H9 (cell line): ENCODE data around the gene BICD1. TPM values are rescaled to one million over a fixed set of nuclear protein-coding genes. Genes with fewer than 3 reads are reported as not detected.
A peak's percentile ranks its signal among the peaks of the same experiment; 100 is the strongest.

Source experiments
- DNase-seq: peaks from one replicate; pipeline ENCODE4 v3.0.0-alpha.2; 2017
- H2AFZ ChIP-seq: one replicate; pipeline ENCODE4 v1.6.1; 2013; ENCODE audit warnings: mild to moderate bottlenecking, low read length, control low read depth, moderate library complexity
- H2AK5ac ChIP-seq: 2 replicates; pipeline ENCODE4 v1.6.1; 2013; ENCODE audit warnings: low read length, control low read depth, mixed read lengths; ENCODE audit not compliant: insufficient read length
- H2BK120ac ChIP-seq: one replicate; pipeline ENCODE4 v1.6.1; 2013; ENCODE audit warnings: low read depth, mild to moderate bottlenecking, low read length, control low read depth, inconsistent platforms; ENCODE audit not compliant: poor library complexity, severe bottlenecking
- H2BK12ac ChIP-seq: 2 replicates; pipeline ENCODE4 v1.6.1; 2013; ENCODE audit warnings: low read length, control low read depth, mixed read lengths, low read depth; ENCODE audit not compliant: insufficient read length
- H2BK15ac ChIP-seq: 2 replicates; pipeline ENCODE4 v1.6.1; 2013; ENCODE audit warnings: low read depth, low read length, control low read depth
- H2BK20ac ChIP-seq: one replicate; pipeline ENCODE4 v1.6.1; 2013; ENCODE audit warnings: low read depth, mild to moderate bottlenecking, low read length, control low read depth, inconsistent platforms; ENCODE audit not compliant: poor library complexity, severe bottlenecking
- H2BK5ac ChIP-seq: 2 replicates; pipeline ENCODE4 v1.6.1; 2013; ENCODE audit warnings: low read length, control low read depth, mixed read lengths; ENCODE audit not compliant: insufficient read length
- H3K14ac ChIP-seq: 2 replicates; pipeline ENCODE4 v1.6.1; 2013; ENCODE audit warnings: low read length, control low read depth; ENCODE audit not compliant: insufficient read depth
- H3K18ac ChIP-seq: 2 replicates; pipeline ENCODE4 v1.6.1; 2013; ENCODE audit warnings: low read depth, mild to moderate bottlenecking, mixed read lengths, low read length, control low read depth; ENCODE audit not compliant: insufficient read length
- H3K23ac ChIP-seq: 2 replicates; pipeline ENCODE4 v1.6.1; 2013; ENCODE audit warnings: low read length, control low read depth, mixed read lengths, low read depth; ENCODE audit not compliant: insufficient read length
- H3K23me2 ChIP-seq: 2 replicates; pipeline ENCODE4 v1.6.1; 2013; ENCODE audit warnings: low read depth, mild to moderate bottlenecking, mixed read lengths, low read length, control low read depth; ENCODE audit not compliant: insufficient read length, poor library complexity, severe bottlenecking
- H3K27ac ChIP-seq: 2 replicates; pipeline ENCODE4 v1.5.1; 2013; ENCODE audit warnings: low read length, control low read depth, mixed read lengths, low read depth; ENCODE audit not compliant: insufficient read length
- H3K27me3 ChIP-seq: 2 replicates; pipeline ENCODE4 v1.6.1; 2013; ENCODE audit warnings: low read length, control low read depth, inconsistent platforms; ENCODE audit not compliant: insufficient read depth
- H3K4ac ChIP-seq: 2 replicates; pipeline ENCODE4 v1.6.1; 2013; ENCODE audit warnings: low read depth, mild to moderate bottlenecking, control low read depth, inconsistent platforms, low read length, moderate library complexity
- H3K4me1 ChIP-seq: 2 replicates; pipeline ENCODE4 v1.6.1; 2013; ENCODE audit warnings: low read length, control low read depth, inconsistent platforms; ENCODE audit not compliant: insufficient read depth
- H3K4me2 ChIP-seq: 2 replicates; pipeline ENCODE4 v1.6.1; 2013; ENCODE audit warnings: low read length, control low read depth, mixed read lengths; ENCODE audit not compliant: insufficient read length, insufficient read depth
- H3K56ac ChIP-seq: 2 replicates; pipeline ENCODE4 v1.6.1; 2013; ENCODE audit warnings: low read depth, mild to moderate bottlenecking, mixed read lengths, low read length, control low read depth; ENCODE audit not compliant: insufficient read length
- H3K79me1 ChIP-seq: 2 replicates; pipeline ENCODE4 v1.6.1; 2013; ENCODE audit warnings: low read depth, mild to moderate bottlenecking, moderate library complexity, low read length, control low read depth, inconsistent platforms; ENCODE audit not compliant: insufficient read depth, poor library complexity, severe bottlenecking
- H3K79me2 ChIP-seq: 2 replicates; pipeline ENCODE4 v1.6.1; 2013; ENCODE audit warnings: low read length, control low read depth, inconsistent platforms; ENCODE audit not compliant: insufficient read depth
- H3K9ac ChIP-seq: 2 replicates; pipeline ENCODE4 v1.6.1; 2013; ENCODE audit warnings: low read length, control low read depth, mixed read lengths; ENCODE audit not compliant: insufficient read length; ENCODE audit errors: extremely low read depth
- H3K9me3 ChIP-seq: one replicate; pipeline ENCODE4 v1.6.1; 2013; ENCODE audit warnings: low read depth, low read length, inconsistent platforms; ENCODE audit not compliant: control insufficient read depth
- H3T11ph ChIP-seq: one replicate; pipeline ENCODE4 v1.6.1; 2013; ENCODE audit warnings: mild to moderate bottlenecking, low read length, control low read depth, inconsistent platforms
- H4K20me1 ChIP-seq: one replicate; pipeline ENCODE4 v1.6.1; 2013; ENCODE audit not compliant: control insufficient read depth, insufficient read length, insufficient read depth
- H4K5ac ChIP-seq: 2 replicates; pipeline ENCODE4 v1.6.1; 2013; ENCODE audit warnings: low read depth, mild to moderate bottlenecking, mixed read lengths, low read length, control low read depth; ENCODE audit not compliant: insufficient read length
- H4K8ac ChIP-seq: replicated peaks from 2 replicates; pipeline ENCODE4 v1.6.1; 2013; ENCODE audit warnings: low read length, control low read depth, mixed read lengths, low read depth; ENCODE audit not compliant: insufficient read length
- H4K91ac ChIP-seq: 2 replicates; pipeline ENCODE4 v1.6.1; 2013; ENCODE audit warnings: low read depth, mild to moderate bottlenecking, moderate library complexity, mixed read lengths, low read length, control low read depth; ENCODE audit not compliant: insufficient read length
- H3K27ac Mint-ChIP-seq, 3 experiments: 2 replicates in 2 of 3; 3 replicates in 1 of 3; pipeline ENCODE4 v1.8.0; 2020 to 2021; ENCODE audit warnings: mixed read lengths in 3 of 3, mild to moderate bottlenecking in 1 of 3, moderate library complexity in 1 of 3
- H3K27me3 Mint-ChIP-seq: 2 replicates; pipeline ENCODE4 v1.8.0; 2021; ENCODE audit warnings: low read depth, mild to moderate bottlenecking, moderate library complexity, mixed read lengths
- H3K36me3 Mint-ChIP-seq, 3 experiments: 2 replicates in 2 of 3; 3 replicates in 1 of 3; pipeline ENCODE4 v1.8.0; 2020 to 2021; ENCODE audit warnings: low read depth in 3 of 3, mixed read lengths in 3 of 3; ENCODE audit not compliant: insufficient read depth in 1 of 3
- H3K4me1 Mint-ChIP-seq, 2 experiments: 2 replicates each; pipeline ENCODE4 v1.8.0; 2020; ENCODE audit warnings: mixed read lengths in 2 of 2
- H3K4me3 Mint-ChIP-seq, 2 experiments: 2 replicates in 1 of 2; 3 replicates in 1 of 2; pipeline ENCODE4 v1.8.0; 2020 to 2021; ENCODE audit warnings: mild to moderate bottlenecking in 2 of 2, mixed read lengths in 2 of 2, moderate library complexity in 1 of 2
- H3K9me3 Mint-ChIP-seq, 2 experiments: 2 replicates in 1 of 2; 3 replicates in 1 of 2; pipeline ENCODE4 v1.8.0; 2020; ENCODE audit warnings: mild to moderate bottlenecking in 2 of 2, mixed read lengths in 2 of 2, moderate library complexity in 1 of 2
- WGBS: extraction: QIAGEN DNeasy Blood & Tissue Kit; methylation state at CpG from one replicate; pipeline ENCODE4 v1.1.7; 2013; ENCODE audit warnings: missing lambda C conversion rate, low lambda C conversion rate, mixed read lengths; ENCODE audit not compliant: insufficient read length; ENCODE audit errors: extremely low coverage; 5-methylcytosine and 5-hydroxymethylcytosine counted together
- total RNA-seq: library from RNA; stranded (reverse); gene quantifications from 2 replicates; pipeline ENCODE4 v1.2.1, GENCODE V29; 2021
- TF ChIP-seq, protein P1 (sequence below): fragments of 200-600 bp; sonication (generic); conservative IDR thresholded peaks from 3 replicates; pipeline ENCODE4 v1.8.0; 2021; ENCODE audit warnings: antibody characterized with exemption, mild to moderate bottlenecking

BICD1 gene
- total RNA-seq, 1 experiment from 2014 or later, result 134 TPM

- H4K20me1 ChIP-seq, result no peaks in the 10 kb centered on the region
- Mint-ChIP-seq H3K27me3 (no peaks in the 10 kb centered on the region; the same call in 1 of the 2 replicates), H3K27ac (0 out of 7 replicates have a peak overlapping the region, but pooled peaks of 1 of the 3 experiments have one; percentile 27), H3K9me3 (peaks cover 22 to 23% of the 10 kb centered on the region in 2 experiments), H3K4me1 (peaks cover 18 to 19% of the 10 kb centered on the region in 2 experiments), H3K4me3 (no peak overlapping the region), H3K36me3 (peaks cover 8 to 22% (median 20%) of the 10 kb centered on the region in 3 experiments)
- H3K4ac ChIP-seq, result no peak overlapping the region
- H2BK120ac ChIP-seq, result no peak overlapping the region
- H3K56ac ChIP-seq, result no peak overlapping the region
- H3K79me1 ChIP-seq, result no peaks in the 10 kb centered on the region
- no peaks in the 10 kb centered on the region for H3K79me2 ChIP-seq
- no peaks in the 10 kb centered on the region for H3K23me2 ChIP-seq
- H3K9me3 ChIP-seq, result no peaks in the 10 kb centered on the region
- H3K27me3 ChIP-seq, result no peaks in the 10 kb centered on the region
- TF ChIP-seq, protein P1, sequence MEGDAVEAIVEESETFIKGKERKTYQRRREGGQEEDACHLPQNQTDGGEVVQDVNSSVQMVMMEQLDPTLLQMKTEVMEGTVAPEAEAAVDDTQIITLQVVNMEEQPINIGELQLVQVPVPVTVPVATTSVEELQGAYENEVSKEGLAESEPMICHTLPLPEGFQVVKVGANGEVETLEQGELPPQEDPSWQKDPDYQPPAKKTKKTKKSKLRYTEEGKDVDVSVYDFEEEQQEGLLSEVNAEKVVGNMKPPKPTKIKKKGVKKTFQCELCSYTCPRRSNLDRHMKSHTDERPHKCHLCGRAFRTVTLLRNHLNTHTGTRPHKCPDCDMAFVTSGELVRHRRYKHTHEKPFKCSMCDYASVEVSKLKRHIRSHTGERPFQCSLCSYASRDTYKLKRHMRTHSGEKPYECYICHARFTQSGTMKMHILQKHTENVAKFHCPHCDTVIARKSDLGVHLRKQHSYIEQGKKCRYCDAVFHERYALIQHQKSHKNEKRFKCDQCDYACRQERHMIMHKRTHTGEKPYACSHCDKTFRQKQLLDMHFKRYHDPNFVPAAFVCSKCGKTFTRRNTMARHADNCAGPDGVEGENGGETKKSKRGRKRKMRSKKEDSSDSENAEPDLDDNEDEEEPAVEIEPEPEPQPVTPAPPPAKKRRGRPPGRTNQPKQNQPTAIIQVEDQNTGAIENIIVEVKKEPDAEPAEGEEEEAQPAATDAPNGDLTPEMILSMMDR, result no peak
- no peak overlapping the region for H3T11ph ChIP-seq
- H3K27ac ChIP-seq, result no peak overlapping the region
- H3K9ac ChIP-seq, result no peak overlapping the region
- no peak overlapping the region for H3K4me2 ChIP-seq
- no peak for DNase-seq
- no peak overlapping the region for H2BK15ac ChIP-seq
- WGBS, result no CpG with 5 or more reads among the region's 1 CpG
- no peak overlapping the region for H2BK5ac ChIP-seq
- no peak overlapping the region for H3K18ac ChIP-seq
- H4K91ac ChIP-seq, result no peak overlapping the region
- no peak overlapping the region for H2AFZ ChIP-seq
- H3K23ac ChIP-seq, result no peak overlapping the region
- no peak overlapping the region for H2BK20ac ChIP-seq
- H4K5ac ChIP-seq, result no peak overlapping the region
- peaks cover 4% of the 10 kb centered on the region; the same call in 1 of the 2 replicates for H3K4me1 ChIP-seq
- no peak overlapping the region for H4K8ac ChIP-seq
- no peak overlapping the region for H2BK12ac ChIP-seq
- no peak overlapping the region for H2AK5ac ChIP-seq
- H3K14ac ChIP-seq, result no peak overlapping the region
Measured at GRCh38 chr12:32070370-32070769, 36.3 kb upstream of the BICD1 start.
